Astrocyte (in vitro differentiated cells and primary cell): ENCODE measurements around the gene GGCX. TPM values are rescaled to one million over a fixed set of nuclear protein-coding genes. Genes with fewer than 3 reads are reported as not detected.

Source experiments
- DNase-seq: peaks from one replicate; pipeline ENCODE4 v3.0.0-alpha.2; 2010; ENCODE audit warnings: low read depth
- FAIRE-seq: peaks from 2 replicates; lab custom pipeline; 2011; peaks lifted over from hg19 to GRCh38; lab: Jason Lieb, UNC
- H2AFZ ChIP-seq: 2 replicates; pipeline ENCODE4 v1.6.0; 2012; ENCODE audit warnings: low read depth, low read length, inconsistent platforms
- H3K27ac ChIP-seq: 2 replicates; pipeline ENCODE4 v1.5.1; 2011; ENCODE audit warnings: low read depth, low read length, inconsistent platforms
- H3K27me3 ChIP-seq: 2 replicates; pipeline ENCODE4 v1.6.0; 2011; ENCODE audit warnings: low read length, inconsistent platforms; ENCODE audit not compliant: insufficient read depth
- H3K36me3 ChIP-seq: 2 replicates; pipeline ENCODE4 v1.5.1; 2011; ENCODE audit warnings: low read length, inconsistent platforms; ENCODE audit not compliant: insufficient read depth
- H3K4me1 ChIP-seq: 2 replicates; pipeline ENCODE4 v1.5.1; 2011; ENCODE audit warnings: low read length, inconsistent platforms; ENCODE audit not compliant: insufficient read depth
- H3K4me2 ChIP-seq: 2 replicates; pipeline ENCODE4 v1.6.0; 2012; ENCODE audit warnings: low read length, inconsistent platforms
- H3K4me3 ChIP-seq: 2 replicates; pipeline ENCODE4 v1.5.1; 2011; ENCODE audit warnings: low read depth, mild to moderate bottlenecking, low read length, inconsistent platforms; ENCODE audit not compliant: insufficient read depth
- H3K79me2 ChIP-seq: 2 replicates; pipeline ENCODE4 v1.6.0; 2012; ENCODE audit warnings: mild to moderate bottlenecking, low read length, inconsistent platforms; ENCODE audit not compliant: insufficient read depth
- H3K9ac ChIP-seq: 2 replicates; pipeline ENCODE4 v1.6.0; 2012; ENCODE audit warnings: mild to moderate bottlenecking, low read length, inconsistent platforms
- H3K9me3 ChIP-seq: 2 replicates; pipeline ENCODE4 v1.5.1; 2012; ENCODE audit warnings: low read depth, mild to moderate bottlenecking, low read length, inconsistent platforms; ENCODE audit not compliant: insufficient read depth
- H4K20me1 ChIP-seq: 2 replicates; pipeline ENCODE4 v1.6.0; 2012; ENCODE audit warnings: low read length, inconsistent platforms; ENCODE audit not compliant: insufficient read depth
- H3K27ac Mint-ChIP-seq: one replicate; pipeline ENCODE4 v1.8.0; 2021; ENCODE audit warnings: mild to moderate bottlenecking, mixed read lengths; ENCODE audit not compliant: unreplicated experiment
- H3K27me3 Mint-ChIP-seq: one replicate; pipeline ENCODE4 v1.8.0; 2021; ENCODE audit warnings: low read depth, mixed read lengths; ENCODE audit not compliant: unreplicated experiment
- H3K36me3 Mint-ChIP-seq: one replicate; pipeline ENCODE4 v1.8.0; 2021; ENCODE audit warnings: low read depth, mixed read lengths; ENCODE audit not compliant: unreplicated experiment
- H3K4me1 Mint-ChIP-seq: one replicate; pipeline ENCODE4 v1.8.0; 2021; ENCODE audit warnings: low read depth, mixed read lengths; ENCODE audit not compliant: unreplicated experiment
- H3K4me3 Mint-ChIP-seq: one replicate; pipeline ENCODE4 v1.8.0; 2021; ENCODE audit warnings: mild to moderate bottlenecking, moderate library complexity, mixed read lengths; ENCODE audit not compliant: unreplicated experiment
- H3K9me3 Mint-ChIP-seq: one replicate; pipeline ENCODE4 v1.8.0; 2021; ENCODE audit warnings: mild to moderate bottlenecking, mixed read lengths; ENCODE audit not compliant: unreplicated experiment
- EZH2 ChIP-seq: IDR thresholded peaks from 2 replicates; pipeline ENCODE4 v1.6.1; 2012; ENCODE audit warnings: mild to moderate bottlenecking, low read length, inconsistent platforms; ENCODE audit not compliant: insufficient read depth
- total RNA-seq: library from RNA; stranded (reverse); gene quantifications from 2 replicates; pipeline ENCODE4 v1.2.1, GENCODE V29; 2021
- TF ChIP-seq, protein P1 (sequence below): IDR thresholded peaks from 2 replicates; pipeline ENCODE4 v1.5.1; 2011; ENCODE audit warnings: low read depth, mild to moderate bottlenecking, inconsistent platforms, low read length, moderate library complexity; ENCODE audit not compliant: insufficient read depth

GGCX gene
- total RNA-seq, 1 donor from 2014 or later = 79.0 TPM

- H3K27ac Mint-ChIP-seq = no peak overlapping the region
- peaks cover 25% of the 10 kb centered on the region for H3K4me1 Mint-ChIP-seq
Observed at GRCh38 chr2:85547859-85548607, 13.3 kb downstream of the GGCX start.

GRCh38 chr2:85547089-85547858 lies 14.0 kb downstream of the GGCX start:
- H3K36me3 ChIP-seq = peaks cover 65% of the 10 kb centered on the region

More at GRCh38 chr2:85547859-85548607, 13.3 kb downstream of the GGCX start:
- H2AFZ ChIP-seq = no peak overlapping the region
- Mint-ChIP-seq H3K9me3 (no peaks in the 10 kb centered on the region), H3K4me3 (no peak overlapping the region), H3K27me3 (no peaks in the 10 kb centered on the region), H3K36me3 (peaks cover 27% of the 10 kb centered on the region)
- FAIRE-seq (no peak), DNase-seq (no peak)
- no peaks in the 10 kb centered on the region for H3K9me3 ChIP-seq
- no peak overlapping the region for H3K4me2 ChIP-seq
- no peaks in the 10 kb centered on the region for H3K27me3 ChIP-seq
- H4K20me1 ChIP-seq = peaks cover 50% of the 10 kb centered on the region
- TF ChIP-seq EZH2 = no peak
- TF ChIP-seq, protein P1, sequence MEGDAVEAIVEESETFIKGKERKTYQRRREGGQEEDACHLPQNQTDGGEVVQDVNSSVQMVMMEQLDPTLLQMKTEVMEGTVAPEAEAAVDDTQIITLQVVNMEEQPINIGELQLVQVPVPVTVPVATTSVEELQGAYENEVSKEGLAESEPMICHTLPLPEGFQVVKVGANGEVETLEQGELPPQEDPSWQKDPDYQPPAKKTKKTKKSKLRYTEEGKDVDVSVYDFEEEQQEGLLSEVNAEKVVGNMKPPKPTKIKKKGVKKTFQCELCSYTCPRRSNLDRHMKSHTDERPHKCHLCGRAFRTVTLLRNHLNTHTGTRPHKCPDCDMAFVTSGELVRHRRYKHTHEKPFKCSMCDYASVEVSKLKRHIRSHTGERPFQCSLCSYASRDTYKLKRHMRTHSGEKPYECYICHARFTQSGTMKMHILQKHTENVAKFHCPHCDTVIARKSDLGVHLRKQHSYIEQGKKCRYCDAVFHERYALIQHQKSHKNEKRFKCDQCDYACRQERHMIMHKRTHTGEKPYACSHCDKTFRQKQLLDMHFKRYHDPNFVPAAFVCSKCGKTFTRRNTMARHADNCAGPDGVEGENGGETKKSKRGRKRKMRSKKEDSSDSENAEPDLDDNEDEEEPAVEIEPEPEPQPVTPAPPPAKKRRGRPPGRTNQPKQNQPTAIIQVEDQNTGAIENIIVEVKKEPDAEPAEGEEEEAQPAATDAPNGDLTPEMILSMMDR = no peak
- H3K9ac ChIP-seq = no peak overlapping the region
- no peak overlapping the region for H3K27ac ChIP-seq
- no peak overlapping the region for H3K4me3 ChIP-seq
- peaks cover 3% of the 10 kb centered on the region for H3K79me2 ChIP-seq
- peaks cover 64% of the 10 kb centered on the region for H3K36me3 ChIP-seq
- H3K4me1 ChIP-seq = peaks cover 10% of the 10 kb centered on the region

More at GRCh38 chr2:85547089-85547858, 14.0 kb downstream of the GGCX start:
- Histone ChIP-seq H3K9me3 (no peaks in the 10 kb centered on the region), H3K27ac (no peak overlapping the region), H2AFZ (no peak overlapping the region), H3K4me3 (no peak overlapping the region), H3K27me3 (no peaks in the 10 kb centered on the region), H3K9ac (no peak overlapping the region), H3K4me1 (peaks cover 14% of the 10 kb centered on the region), H3K79me2 (peaks cover 11% of the 10 kb centered on the region), H4K20me1 (peaks cover 56% of the 10 kb centered on the region), H3K4me2 (no peak overlapping the region)
- Mint-ChIP-seq H3K9me3 (no peaks in the 10 kb centered on the region), H3K4me3 (no peak overlapping the region), H3K4me1 (peaks cover 32% of the 10 kb centered on the region), H3K27ac (peak overlapping the region; percentile 75), H3K27me3 (no peaks in the 10 kb centered on the region), H3K36me3 (peaks cover 33% of the 10 kb centered on the region)
- no peak for TF ChIP-seq EZH2
- TF ChIP-seq, protein P1 = no peak
- DNase-seq = no peak
- no peak for FAIRE-seq
